IMR-90 (cell line): ENCODE data around the gene PITRM1. TPM values are rescaled to one million over a fixed set of nuclear protein-coding genes. Genes with fewer than 3 reads are reported as not detected.

Source experiments
- ATAC-seq: fragments of 200-7000 bp; cut with Tn5 transposase; 2 replicates; pipeline ENCODE4 v1.9.1; 2020; ENCODE audit warnings: low read depth, mild to moderate bottlenecking, moderate library complexity
- BruUV-seq: library from RNA; stranded (reverse); fragments of 400-500 nt; replicated peaks from 2 replicates; lab custom pipeline; 2021; lab: Mats Ljungman, UMichigan
- CTCF ChIA-PET: fragments of 300-600 bp; formaldehyde crosslinking; extraction: SDS; loops from one replicate; lab custom pipeline; 2021; ENCODE audit warnings: antibody characterized with exemption; lab: Yijun Ruan, JAX
- POLR2A ChIA-PET: fragments of 300-600 bp; sonication (Branson Sonifier 250); formaldehyde crosslinking; loops from one replicate; lab custom pipeline; 2022; ENCODE audit warnings: antibody characterized with exemption; ENCODE audit not compliant: unreplicated experiment; lab: Charles Lee
- DNase-seq: peaks from one replicate; pipeline ENCODE4 v3.0.0; 2013
- H2AFZ ChIP-seq: replicated peaks from 2 replicates; pipeline ENCODE3; 2013; ENCODE audit warnings: low read length, mild to moderate bottlenecking; ENCODE audit not compliant: poor library complexity
- H2AK5ac ChIP-seq: 2 replicates; pipeline ENCODE4 v1.6.1; 2013; ENCODE audit warnings: low read depth, low read length, inconsistent platforms
- H2AK9ac ChIP-seq: replicated peaks from 2 replicates; pipeline ENCODE3; 2013; ENCODE audit warnings: mild to moderate bottlenecking, low read depth, low read length, moderate library complexity; ENCODE audit not compliant: poor library complexity
- H2BK120ac ChIP-seq: 2 replicates; pipeline ENCODE4 v1.6.1; 2013; ENCODE audit warnings: low read depth, low read length, inconsistent platforms
- H2BK15ac ChIP-seq: 3 replicates; pipeline ENCODE4 v1.6.1; 2013; ENCODE audit warnings: low read depth, low read length, inconsistent platforms
- H2BK20ac ChIP-seq: 2 replicates; pipeline ENCODE4 v1.6.1; 2013; ENCODE audit warnings: low read depth, mild to moderate bottlenecking, inconsistent platforms, low read length, moderate library complexity
- H2BK5ac ChIP-seq: 2 replicates; pipeline ENCODE4 v1.6.1; 2013; ENCODE audit warnings: mild to moderate bottlenecking, low read depth, low read length, inconsistent platforms; ENCODE audit not compliant: poor library complexity, severe bottlenecking
- H3K14ac ChIP-seq: replicated peaks from 2 replicates; pipeline ENCODE4 v1.6.1; 2013; ENCODE audit warnings: low read depth, low read length, inconsistent platforms
- H3K18ac ChIP-seq: 2 replicates; pipeline ENCODE4 v1.6.1; 2013; ENCODE audit warnings: low read depth, low read length, control low read depth
- H3K23ac ChIP-seq: 2 replicates; pipeline ENCODE4 v1.6.1; 2013; ENCODE audit warnings: low read depth, low read length, inconsistent platforms
- H3K27ac ChIP-seq: 2 replicates; pipeline ENCODE4 v1.5.1; 2013; ENCODE audit warnings: mild to moderate bottlenecking, control low read depth, low read length; ENCODE audit not compliant: insufficient read depth
- H3K27me3 ChIP-seq: 2 replicates; pipeline ENCODE4 v1.6.1; 2013; ENCODE audit warnings: low read length; ENCODE audit not compliant: control insufficient read depth, insufficient read depth
- H3K36me3 ChIP-seq: 2 replicates; pipeline ENCODE4 v1.6.1; 2013; ENCODE audit warnings: low read length, mixed read lengths; ENCODE audit not compliant: control insufficient read depth, insufficient read depth
- H3K4ac ChIP-seq: 2 replicates; pipeline ENCODE4 v1.6.1; 2013; ENCODE audit warnings: low read depth, low read length, inconsistent platforms
- H3K4me1 ChIP-seq: 2 replicates; pipeline ENCODE4 v1.6.1; 2013; ENCODE audit warnings: low read length, mixed read lengths; ENCODE audit not compliant: control insufficient read depth, insufficient read depth
- H3K4me2 ChIP-seq: 2 replicates; pipeline ENCODE4 v1.6.1; 2013; ENCODE audit warnings: low read depth, mild to moderate bottlenecking, control low read depth, low read length, moderate library complexity
- H3K4me3 ChIP-seq: 2 replicates; pipeline ENCODE4 v1.5.1; 2013; ENCODE audit warnings: low read depth, mild to moderate bottlenecking, control low read depth, low read length, moderate library complexity; ENCODE audit not compliant: insufficient read depth
- H3K56ac ChIP-seq: 2 replicates; pipeline ENCODE4 v1.6.1; 2013; ENCODE audit warnings: low read length, inconsistent platforms; ENCODE audit not compliant: insufficient read depth; ENCODE audit errors: extremely low read depth
- H3K79me1 ChIP-seq, 2 experiments: 2 replicates each; pipeline ENCODE4 v1.6.1; 2013; ENCODE audit warnings: low read length in 2 of 2, inconsistent platforms in 1 of 2, low read depth in 1 of 2
- H3K9ac ChIP-seq: 2 replicates; pipeline ENCODE4 v1.6.1; 2013; ENCODE audit warnings: low read depth, low read length, control low read depth
- H3K9me1 ChIP-seq: 2 replicates; pipeline ENCODE4 v1.6.1; 2013; ENCODE audit warnings: low read length, inconsistent platforms; ENCODE audit not compliant: insufficient read depth
- H3K9me3 ChIP-seq: 2 replicates; pipeline ENCODE4 v1.6.1; 2013; ENCODE audit warnings: low read length; ENCODE audit not compliant: control insufficient read depth, insufficient read depth
- H4K20me1 ChIP-seq: 2 replicates; pipeline ENCODE4 v1.6.1; 2013; ENCODE audit warnings: low read length, inconsistent platforms; ENCODE audit not compliant: insufficient read depth
- H4K5ac ChIP-seq: 2 replicates; pipeline ENCODE4 v1.6.1; 2013; ENCODE audit warnings: mild to moderate bottlenecking, low read depth, low read length, control low read depth
- H4K8ac ChIP-seq, 2 experiments: 2 replicates each; pipeline ENCODE4 v1.6.1; 2013; ENCODE audit warnings: low read depth in 2 of 2, low read length in 2 of 2, control low read depth in 1 of 2, inconsistent platforms in 1 of 2
- H4K91ac ChIP-seq: 2 replicates; pipeline ENCODE4 v1.6.1; 2013; ENCODE audit warnings: low read depth, low read length, inconsistent platforms; ENCODE audit not compliant: insufficient read depth
- CHD1 ChIP-seq: IDR thresholded peaks from 2 replicates; pipeline ENCODE4 v1.6.1; 2012; ENCODE audit warnings: low read depth, low read length, improper control_type of control experiment
- SMC3 ChIP-seq: fragments of 150-350 bp; IDR thresholded peaks from 2 replicates; pipeline ENCODE4 v1.6.1; 2016; ENCODE audit warnings: low read depth, mild to moderate bottlenecking, antibody characterized with exemption, low read length, moderate library complexity
- WGBS, 2 experiments: methylation state at CpG; one replicate each; pipeline versions ENCODE4 v1.1.5 to v1.1.7; 2013; ENCODE audit warnings: missing lambda C conversion rate in 2 of 2; ENCODE audit not compliant: insufficient read length in 1 of 2; ENCODE audit errors: extremely low coverage in 2 of 2; 5-methylcytosine and 5-hydroxymethylcytosine counted together
- dilution Hi-C: fragments of 300-500 bp; cut with HindIII; formaldehyde crosslinking; loops from one replicate; pipeline ENCODE4 v1.14.3; 2018; ENCODE audit warnings: low sequenced_read_pairs; ENCODE audit not compliant: unreplicated experiment
- in situ Hi-C: fragments of 300-500 bp; cut with MboI; formaldehyde crosslinking; loops from 3 replicates; pipeline ENCODE4 v1.14.3; 2019; ENCODE audit warnings: low sequenced_read_pairs, inconsistent platforms, mixed read lengths
- intact Hi-C: fragments of 100-400 bp; cut with micrococcal nuclease; formaldehyde crosslinking; loops from 2 replicates; pipeline ENCODE4 v1.10.0; 2022
- polyA plus RNA-seq, 3 experiments: library from polyadenylated mRNA; depleted of rRNA; stranded (reverse); fragments of >200 nt; gene quantifications; 2 replicates each; pipeline ENCODE4 v1.2.3, GENCODE V29; 2012; ENCODE audit warnings: low replicate concordance in 1 of 3
- total RNA-seq: library from RNA; depleted of rRNA; stranded (reverse); fragments of >200 nt; gene quantifications from 2 replicates; pipeline ENCODE4 v1.2.3, GENCODE V29; 2012
- TF ChIP-seq, protein P1 (sequence below): fragments of 150-350 bp; IDR thresholded peaks from 2 replicates; pipeline ENCODE4 v1.6.1; 2016; ENCODE audit warnings: low read depth, mild to moderate bottlenecking, low read length, moderate library complexity, borderline replicate concordance

PITRM1 gene
- total and polyA plus RNA-seq, 2 of the 4 experiments (the other 2 are of a cell fraction): 97.1 to 124 TPM

DNA sequence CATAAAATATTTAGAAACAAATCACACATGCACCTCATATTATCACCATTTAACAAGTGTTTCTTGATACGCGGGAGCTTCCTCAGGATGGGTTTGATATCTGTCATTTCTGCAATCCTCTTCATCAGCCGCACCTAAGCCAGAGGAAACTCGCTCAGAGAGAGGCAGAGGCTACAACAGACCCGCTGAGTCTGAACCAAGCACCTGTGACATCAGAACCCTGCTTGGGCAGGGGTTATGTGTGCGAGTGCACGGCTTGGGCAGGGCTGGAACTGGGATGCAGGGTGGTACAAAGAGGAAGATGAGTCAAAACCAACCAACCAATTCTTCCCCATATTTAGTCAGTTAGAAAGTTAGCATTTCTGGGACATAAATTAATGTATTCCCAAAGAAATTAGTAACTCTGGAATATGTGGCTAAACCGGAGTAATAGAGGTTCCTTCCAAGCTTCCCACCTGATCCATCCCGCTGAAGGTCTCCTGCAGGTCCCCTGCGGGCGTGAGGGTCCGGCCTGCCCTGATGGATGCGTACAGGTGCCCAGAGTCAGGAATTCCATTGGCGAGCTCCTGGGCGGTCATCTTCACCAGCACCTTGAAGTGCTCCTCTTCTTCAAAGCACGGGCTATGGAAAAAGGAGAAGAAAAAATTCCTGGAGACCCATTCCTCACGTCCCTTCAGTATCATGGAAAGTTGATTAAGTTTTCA is 25.3 kb downstream of the PITRM1 start:
- no peak overlapping the region for H2AFZ ChIP-seq
- no peaks in the 10 kb centered on the region for H3K4me1 ChIP-seq
- H3K4ac ChIP-seq: no peak overlapping the region
- H2BK120ac ChIP-seq: no peak overlapping the region
- H4K20me1 ChIP-seq: no peaks in the 10 kb centered on the region; the same call in 1 of the 2 replicates
- no peak overlapping the region for H3K14ac ChIP-seq
- no peak overlapping the region for H2BK5ac ChIP-seq
- no peak overlapping the region for H3K23ac ChIP-seq
- no peak for TF ChIP-seq SMC3
- TF ChIP-seq, protein P1, sequence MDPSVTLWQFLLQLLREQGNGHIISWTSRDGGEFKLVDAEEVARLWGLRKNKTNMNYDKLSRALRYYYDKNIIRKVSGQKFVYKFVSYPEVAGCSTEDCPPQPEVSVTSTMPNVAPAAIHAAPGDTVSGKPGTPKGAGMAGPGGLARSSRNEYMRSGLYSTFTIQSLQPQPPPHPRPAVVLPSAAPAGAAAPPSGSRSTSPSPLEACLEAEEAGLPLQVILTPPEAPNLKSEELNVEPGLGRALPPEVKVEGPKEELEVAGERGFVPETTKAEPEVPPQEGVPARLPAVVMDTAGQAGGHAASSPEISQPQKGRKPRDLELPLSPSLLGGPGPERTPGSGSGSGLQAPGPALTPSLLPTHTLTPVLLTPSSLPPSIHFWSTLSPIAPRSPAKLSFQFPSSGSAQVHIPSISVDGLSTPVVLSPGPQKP: no peak
- TF ChIP-seq CHD1: no peak
- H4K91ac ChIP-seq: no peak overlapping the region
- no peaks in the 10 kb centered on the region for H3K27me3 ChIP-seq
- no peak overlapping the region for H2BK15ac ChIP-seq
- H2AK5ac ChIP-seq: no peak overlapping the region
- peaks cover 78% of the 10 kb centered on the region for H3K36me3 ChIP-seq
- no peak overlapping the region for H3K9ac ChIP-seq
- no peak overlapping the region for H3K56ac ChIP-seq
- H4K5ac ChIP-seq: no peak overlapping the region
- H4K8ac ChIP-seq: no peak overlapping the region
- H3K9me3 ChIP-seq: no peaks in the 10 kb centered on the region
- peaks cover 14 to 17% of the 10 kb centered on the region in 2 experiments for H3K79me1 ChIP-seq
- BruUV-seq: no TSS peak
- no peak overlapping the region for H3K4me3 ChIP-seq
- CTCF ChIA-PET: no interaction called here
- H3K9me1 ChIP-seq: no peaks in the 10 kb centered on the region; the same call in 1 of the 2 replicates
- H3K4me2 ChIP-seq: no peak overlapping the region
- ATAC-seq (no peak), DNase-seq (no peak)
- in situ Hi-C loops (no loop called here), intact Hi-C loops (no loop called here), dilution Hi-C loops (no loop called here)
- H2BK20ac ChIP-seq: no peak overlapping the region
- POLR2A ChIA-PET: no interaction called here
- no CpG with 5 or more reads among the region's 17 CpGs for WGBS, 2 experiments
- H2AK9ac ChIP-seq: no peak overlapping the region
- H3K18ac ChIP-seq: no peak overlapping the region
- H3K27ac ChIP-seq: no peak overlapping the region
